ENCODE measurements around the gene ADGRF5.

The ADGRF5 gene

GRCh38 chr6:46921731-46922130 is at the start of gene ADGRF5:
ADGRF5 (minus strand) TSS chr6:46921938; CDS start chr6:46906762, 15,176 bp downstream.
- H3K27ac Mint-ChIP-seq: no peak within 1 kb of the TSS
- peaks cover 4% of the 10 kb centered on the region for H3K9me3 Mint-ChIP-seq
- no peaks in the 10 kb centered on the region for H3K27me3 Mint-ChIP-seq (ENCODE audit: low read depth)
- TF ChIP-seq CTCF (IDR thresholded peaks at IDR 0.05; ENCODE audit: unreplicated experiment in 3 of 3): no peak
- H3K36me3 Mint-ChIP-seq (ENCODE audit: low read depth): no peaks in the 10 kb centered on the region
- peaks cover 5% of the 10 kb centered on the region for H3K4me1 Mint-ChIP-seq
- H3K4me3 Mint-ChIP-seq: no peak within 1 kb of the TSS

- H3K36me3 Mint-ChIP-seq (ENCODE audit: low read depth): no peaks in the 10 kb centered on the region
- no peak for TF ChIP-seq CTCF (IDR thresholded peaks at IDR 0.05; ENCODE audit: unreplicated experiment in 3 of 3)
- H3K27ac Mint-ChIP-seq: no peak overlapping the region
- H3K27me3 Mint-ChIP-seq (ENCODE audit: low read depth): no peaks in the 10 kb centered on the region
- H3K4me3 Mint-ChIP-seq: no peak overlapping the region
- H3K4me1 Mint-ChIP-seq: no peaks in the 10 kb centered on the region
- no peaks in the 10 kb centered on the region for H3K9me3 Mint-ChIP-seq
These were observed 47.5 kb upstream of the ADGRF5 start for GRCh38 chr6:46969206-46969605.

GRCh38 chr6:46967826-46968349 is 46.1 kb upstream of the ADGRF5 start:
- no peak overlapping the region for H3K27ac Mint-ChIP-seq
- no peaks in the 10 kb centered on the region for H3K9me3 Mint-ChIP-seq
- H3K4me1 Mint-ChIP-seq: no peaks in the 10 kb centered on the region
- H3K36me3 Mint-ChIP-seq (ENCODE audit: low read depth): no peaks in the 10 kb centered on the region
- no peak overlapping the region for H3K4me3 Mint-ChIP-seq
- TF ChIP-seq CTCF (IDR thresholded peaks at IDR 0.05; ENCODE audit: unreplicated experiment in 3 of 3): no peak
- no peaks in the 10 kb centered on the region for H3K27me3 Mint-ChIP-seq (ENCODE audit: low read depth)

- no peaks in the 10 kb centered on the region for H3K27me3 Mint-ChIP-seq (ENCODE audit: low read depth)
- no peak overlapping the region for H3K4me3 Mint-ChIP-seq
- no peaks in the 10 kb centered on the region for H3K36me3 Mint-ChIP-seq (ENCODE audit: low read depth)
- H3K4me1 Mint-ChIP-seq: no peaks in the 10 kb centered on the region
- H3K27ac Mint-ChIP-seq: no peak overlapping the region
- H3K9me3 Mint-ChIP-seq: no peaks in the 10 kb centered on the region
- TF ChIP-seq CTCF (IDR thresholded peaks at IDR 0.05; ENCODE audit: unreplicated experiment in 3 of 3): no peak
These were observed 43.2 kb upstream of the ADGRF5 start for GRCh38 chr6:46964716-46965519.

- Mint-ChIP-seq H3K4me1 (no peaks in the 10 kb centered on the region), H3K4me3 (no peak overlapping the region), H3K27ac (no peak overlapping the region), H3K27me3 (ENCODE audit: low read depth) (no peaks in the 10 kb centered on the region), H3K9me3 (no peaks in the 10 kb centered on the region), H3K36me3 (ENCODE audit: low read depth) (no peaks in the 10 kb centered on the region)
- no peak for TF ChIP-seq CTCF (IDR thresholded peaks at IDR 0.05; ENCODE audit: unreplicated experiment in 3 of 3)
These were observed 41.9 kb upstream of the ADGRF5 start for GRCh38 chr6:46963626-46964025.

- H3K36me3 Mint-ChIP-seq (ENCODE audit: low read depth): no peaks in the 10 kb centered on the region
- TF ChIP-seq CTCF (IDR thresholded peaks at IDR 0.05; ENCODE audit: unreplicated experiment in 3 of 3): no peak
- no peaks in the 10 kb centered on the region for H3K9me3 Mint-ChIP-seq
- no peak overlapping the region for H3K27ac Mint-ChIP-seq
- H3K4me1 Mint-ChIP-seq: no peaks in the 10 kb centered on the region
- H3K4me3 Mint-ChIP-seq: no peak overlapping the region
- no peaks in the 10 kb centered on the region for H3K27me3 Mint-ChIP-seq (ENCODE audit: low read depth)
These were observed 41.3 kb upstream of the ADGRF5 start for GRCh38 chr6:46963039-46963438.
